ENCODE results near the gene OR56A5. TPM values are rescaled to one million over a fixed set of nuclear protein-coding genes. Genes with fewer than 3 reads are reported as not detected.
A peak's percentile ranks its signal among the peaks of the same experiment; 100 is the strongest.

Gene OR56A5
- total and polyA plus RNA-seq, 8 donors, result not detected

DNA sequence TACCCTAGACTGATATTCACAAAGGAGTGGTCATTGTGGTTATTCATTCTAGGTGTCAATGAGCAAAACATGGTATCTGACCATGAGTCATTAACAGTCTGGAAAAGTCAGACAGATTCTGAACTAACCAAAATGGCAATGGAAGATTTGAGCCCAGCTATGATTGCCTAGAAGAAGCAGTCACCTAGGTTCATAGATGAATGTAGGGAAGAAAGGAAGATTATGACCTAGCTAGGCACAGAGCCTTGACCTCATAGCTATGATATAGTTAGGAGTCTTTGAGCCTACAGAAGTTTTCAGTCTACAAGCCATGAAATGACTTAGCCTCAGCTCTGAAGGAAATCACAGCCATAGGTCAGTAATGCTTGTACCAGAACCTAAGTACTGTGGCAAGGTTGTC is 38.1 kb upstream of the OR56A5 start:
- no peaks in the 10 kb centered on the region for H3K36me3 ChIP-seq
- intact Hi-C loops (cut with DNase I; ENCODE audit: low total_unique reads), result no loop called here
- H3K4me1 ChIP-seq, result no peaks in the 10 kb centered on the region
- no peak overlapping the region for H3K27ac ChIP-seq
- no peak overlapping the region for H3K4me3 ChIP-seq
- H3K9me3 ChIP-seq, result no peaks in the 10 kb centered on the region
- DNase-seq, result no peak
- TF ChIP-seq POLR2AphosphoS5 (IDR thresholded peaks at IDR 0.05) (no peak), POLR2A (IDR thresholded peaks at IDR 0.05) (no peak), EP300 (IDR thresholded peaks at IDR 0.05) (no peak)
- TF ChIP-seq, protein P1, sequence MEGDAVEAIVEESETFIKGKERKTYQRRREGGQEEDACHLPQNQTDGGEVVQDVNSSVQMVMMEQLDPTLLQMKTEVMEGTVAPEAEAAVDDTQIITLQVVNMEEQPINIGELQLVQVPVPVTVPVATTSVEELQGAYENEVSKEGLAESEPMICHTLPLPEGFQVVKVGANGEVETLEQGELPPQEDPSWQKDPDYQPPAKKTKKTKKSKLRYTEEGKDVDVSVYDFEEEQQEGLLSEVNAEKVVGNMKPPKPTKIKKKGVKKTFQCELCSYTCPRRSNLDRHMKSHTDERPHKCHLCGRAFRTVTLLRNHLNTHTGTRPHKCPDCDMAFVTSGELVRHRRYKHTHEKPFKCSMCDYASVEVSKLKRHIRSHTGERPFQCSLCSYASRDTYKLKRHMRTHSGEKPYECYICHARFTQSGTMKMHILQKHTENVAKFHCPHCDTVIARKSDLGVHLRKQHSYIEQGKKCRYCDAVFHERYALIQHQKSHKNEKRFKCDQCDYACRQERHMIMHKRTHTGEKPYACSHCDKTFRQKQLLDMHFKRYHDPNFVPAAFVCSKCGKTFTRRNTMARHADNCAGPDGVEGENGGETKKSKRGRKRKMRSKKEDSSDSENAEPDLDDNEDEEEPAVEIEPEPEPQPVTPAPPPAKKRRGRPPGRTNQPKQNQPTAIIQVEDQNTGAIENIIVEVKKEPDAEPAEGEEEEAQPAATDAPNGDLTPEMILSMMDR (IDR thresholded peaks at IDR 0.05), result no peak
- no peaks in the 10 kb centered on the region for H3K27me3 ChIP-seq

DNA sequence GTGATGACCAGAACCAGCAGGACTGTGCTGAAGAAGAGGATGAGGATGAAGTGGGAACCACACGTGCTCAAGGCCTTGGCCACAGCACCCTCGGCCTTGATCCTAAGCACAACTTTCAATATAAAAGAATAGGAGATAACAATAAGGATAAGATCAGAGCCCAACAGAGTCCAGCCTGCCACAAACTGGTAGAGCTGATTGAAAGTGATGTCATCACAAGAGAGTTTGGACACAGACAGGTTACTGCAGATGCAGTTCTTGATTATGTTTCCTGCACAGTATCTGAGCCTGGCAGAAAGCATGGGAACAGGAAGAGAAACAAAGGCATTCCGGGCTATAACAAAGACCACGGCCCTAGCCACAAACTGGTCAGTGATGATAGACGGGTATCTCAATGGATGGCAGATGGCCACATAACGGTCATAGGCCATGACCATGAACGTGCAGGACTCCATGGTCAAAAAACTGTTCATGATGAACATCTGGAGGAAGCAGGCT is 34.0 kb upstream of the OR56A5 start:
- H3K9me3 ChIP-seq, result no peaks in the 10 kb centered on the region
- H3K4me1 ChIP-seq, result no peaks in the 10 kb centered on the region
- H3K27ac ChIP-seq, result no peak overlapping the region
- H3K36me3 ChIP-seq, result no peaks in the 10 kb centered on the region
- 61 to 84% (median 78%) methylated on average over 7 of the region's 7 CpGs for WGBS, 5 donors
- H3K27me3 ChIP-seq, result peaks cover 0 to 1% (median 0%) of the 10 kb centered on the region in 3 donors
- no peak for DNase-seq
- TF ChIP-seq, protein P1 (IDR thresholded peaks at IDR 0.05), result no peak
- TF ChIP-seq POLR2AphosphoS5 (IDR thresholded peaks at IDR 0.05) (no peak), EP300 (IDR thresholded peaks at IDR 0.05) (no peak), POLR2A (IDR thresholded peaks at IDR 0.05) (no peak)
- H3K4me3 ChIP-seq, result no peak overlapping the region
- intact Hi-C loops (cut with DNase I; ENCODE audit: low total_unique reads), result no loop called here

GRCh38 chr11:5994791-5995190 is 26.5 kb upstream of the OR56A5 start:
- H3K27me3 ChIP-seq, result peaks cover 0 to 12% (median 0%) of the 10 kb centered on the region in 3 donors
- intact Hi-C loops (cut with DNase I; ENCODE audit: low total_unique reads), result no loop called here
- DNase-seq, result no peak
- TF ChIP-seq POLR2AphosphoS5 (IDR thresholded peaks at IDR 0.05), result no peak
- TF ChIP-seq, protein P1 (IDR thresholded peaks at IDR 0.05), result no peak
- no peak for TF ChIP-seq EP300 (IDR thresholded peaks at IDR 0.05)
- no peak for TF ChIP-seq POLR2A (IDR thresholded peaks at IDR 0.05)
- H3K4me3 ChIP-seq, result no peak overlapping the region
- no peaks in the 10 kb centered on the region for H3K36me3 ChIP-seq
- 85 to 92% (median 86%) methylated on average over 14 of the region's 14 CpGs for WGBS, 5 donors
- no peak overlapping the region for H3K27ac ChIP-seq
- H3K4me1 ChIP-seq, result no peaks in the 10 kb centered on the region
- no peaks in the 10 kb centered on the region for H3K9me3 ChIP-seq

GRCh38 chr11:5992604-5993251 is 24.4 kb upstream of the OR56A5 start:
- Histone ChIP-seq H3K4me3 (no peak overlapping the region), H3K36me3 (no peaks in the 10 kb centered on the region), H3K27ac (no peak overlapping the region), H3K4me1 (no peaks in the 10 kb centered on the region), H3K9me3 (no peaks in the 10 kb centered on the region), H3K27me3 (peaks cover 0 to 12% (median 0%) of the 10 kb centered on the region in 3 donors)
- TF ChIP-seq, protein P1 (IDR thresholded peaks at IDR 0.05), result peak in 3 of 7 experiments; percentile 30 to 45 (median 40)
- TF ChIP-seq EP300 (IDR thresholded peaks at IDR 0.05) (no peak), POLR2A (IDR thresholded peaks at IDR 0.05) (no peak), POLR2AphosphoS5 (IDR thresholded peaks at IDR 0.05) (no peak)
- intact Hi-C loops (cut with DNase I; ENCODE audit: low total_unique reads), result no loop called here
- peak in 1 of 2 donors; percentile 24 for DNase-seq
- 40 to 60% (median 51%) methylated on average over 3 of the region's 3 CpGs for WGBS, 5 donors

Measured in stomach (tissue), 9 donors.